Activated CD8-positive, alpha-beta T cell treated with anti-CD3 and anti-CD28 coated beads for 36 hours (primary cell): ENCODE measurements around the gene PDZD2. TPM values are rescaled to one million over a fixed set of nuclear protein-coding genes. Genes with fewer than 3 reads are reported as not detected.

Source experiments
- ATAC-seq: fragments of 200-7000 bp; cut with Tn5 transposase; one replicate; pipeline ENCODE4 v1.10.0; 2021; ENCODE audit warnings: mild to moderate bottlenecking, moderate library complexity
- CTCF ChIA-PET: fragments of 350-600 bp; sonication (Branson Sonifier 250); formaldehyde crosslinking; loops from one replicate; lab custom pipeline; 2021; ENCODE audit warnings: antibody characterized with exemption; lab: Charles Lee
- POLR2A ChIA-PET: fragments of 350-600 bp; sonication (Branson Sonifier 250); formaldehyde crosslinking; loops from one replicate; lab custom pipeline; 2021; ENCODE audit warnings: antibody characterized with exemption; lab: Charles Lee
- DNase-seq: peaks from one replicate; pipeline ENCODE4 v3.0.0-alpha.2; 2020
- H3K27ac Mint-ChIP-seq: one replicate; pipeline ENCODE4 v1.8.0; 2021; ENCODE audit warnings: mild to moderate bottlenecking, mixed read lengths
- H3K27me3 Mint-ChIP-seq: one replicate; pipeline ENCODE4 v1.8.0; 2021; ENCODE audit warnings: mixed read lengths
- H3K36me3 Mint-ChIP-seq: one replicate; pipeline ENCODE4 v1.8.0; 2021; ENCODE audit warnings: low read depth, mixed read lengths
- H3K4me1 Mint-ChIP-seq: one replicate; pipeline ENCODE4 v1.8.0; 2021; ENCODE audit warnings: low read depth, mixed read lengths
- H3K4me3 Mint-ChIP-seq: one replicate; pipeline ENCODE4 v1.8.0; 2021; ENCODE audit warnings: mild to moderate bottlenecking, moderate library complexity, mixed read lengths
- H3K9me3 Mint-ChIP-seq: one replicate; pipeline ENCODE4 v1.8.0; 2021; ENCODE audit warnings: mixed read lengths
- CTCF ChIP-seq: fragments of 200-600 bp; IDR thresholded peaks from one replicate; pipeline ENCODE4 v1.8.0; 2022; ENCODE audit warnings: antibody characterized with exemption, mild to moderate bottlenecking
- intact Hi-C: fragments of 100-400 bp; cut with micrococcal nuclease; formaldehyde crosslinking; loops from one replicate; pipeline ENCODE4 v1.10.0; 2022
- total RNA-seq, 2 experiments: library from RNA; stranded (reverse); gene quantifications; one replicate each; pipeline ENCODE4 v1.2.3, GENCODE V29; 2021

Gene PDZD2
- total RNA-seq, 2 experiments from 2014 or later, result not detected

DNA sequence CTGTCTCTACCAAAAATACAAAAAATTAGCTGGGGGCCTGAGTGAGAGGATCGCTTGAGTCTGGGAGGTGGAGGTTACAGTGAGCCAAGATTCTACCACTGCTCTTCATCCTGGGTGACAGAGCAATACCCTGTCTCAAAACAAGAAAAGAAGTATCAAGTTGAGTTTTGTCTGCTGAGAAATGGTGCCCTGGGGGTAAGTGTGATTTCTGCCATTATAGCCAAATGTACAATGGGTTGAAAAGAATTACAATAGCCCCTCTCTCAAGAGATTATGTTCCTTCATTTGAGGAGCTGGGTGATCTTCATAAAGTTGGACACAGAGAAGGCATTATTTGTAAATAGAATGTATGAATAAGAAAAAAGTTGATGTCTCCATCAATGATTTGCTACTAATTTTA is 345.8 kb downstream of the PDZD2 start:
- peaks cover 2% of the 10 kb centered on the region for H3K9me3 Mint-ChIP-seq
- CTCF ChIA-PET, result interaction anchor here (1.5 kb wide), 1 partner anchor 92 kb away, joined by 4 read pairs; no protein-coding TSS in a partner anchor
- H3K27ac Mint-ChIP-seq, result no peak overlapping the region

DNA sequence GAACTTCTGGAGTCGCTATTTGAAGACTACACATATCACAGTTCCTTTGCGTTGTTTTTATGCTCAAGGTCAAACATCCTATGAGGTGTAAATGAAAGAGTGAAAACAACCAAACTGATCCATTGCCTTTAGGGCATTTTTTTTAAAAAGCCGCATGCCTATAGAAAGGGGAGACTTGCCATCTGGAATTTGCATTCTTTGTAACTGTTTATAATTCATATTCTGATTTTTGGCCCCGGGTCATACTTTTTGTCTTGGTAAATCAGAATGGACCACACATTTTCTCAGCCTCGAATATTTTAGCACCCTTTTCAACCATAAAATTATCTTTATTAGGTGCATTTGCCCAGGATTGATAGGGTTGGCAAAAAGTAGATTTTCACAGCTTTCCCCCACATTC is 347.2 kb downstream of the PDZD2 start:
- H3K27ac Mint-ChIP-seq, result no peak overlapping the region
- ChIA-PET POLR2A (no interaction called here), CTCF (interaction anchor here (1.0 kb wide), 1 partner anchor 10 kb away, joined by 3 read pairs; no protein-coding TSS in a partner anchor)
- no peaks in the 10 kb centered on the region for H3K4me1 Mint-ChIP-seq
- intact Hi-C loops, result no loop called here
- ATAC-seq, result no peak
- peaks cover 2% of the 10 kb centered on the region for H3K9me3 Mint-ChIP-seq
- no peak overlapping the region for H3K4me3 Mint-ChIP-seq
- TF ChIP-seq CTCF, result no peak
- DNase-seq, result no peak
- no peaks in the 10 kb centered on the region for H3K27me3 Mint-ChIP-seq
- no peaks in the 10 kb centered on the region for H3K36me3 Mint-ChIP-seq

More for the DNA sequence above, 345.8 kb downstream of the PDZD2 start:
- no peaks in the 10 kb centered on the region for H3K4me1 Mint-ChIP-seq
- ATAC-seq (no peak), DNase-seq (no peak)
- H3K36me3 Mint-ChIP-seq, result no peaks in the 10 kb centered on the region
- TF ChIP-seq CTCF, result no peak
- POLR2A ChIA-PET, result no interaction called here
- no peak overlapping the region for H3K4me3 Mint-ChIP-seq
- H3K27me3 Mint-ChIP-seq, result no peaks in the 10 kb centered on the region
- intact Hi-C loops, result no loop called here

- no peak overlapping the region for H3K27ac Mint-ChIP-seq
- DNase-seq (no peak), ATAC-seq (no peak)
- intact Hi-C loops, result no loop called here
- no peaks in the 10 kb centered on the region for H3K36me3 Mint-ChIP-seq
- ChIA-PET CTCF (no interaction called here), POLR2A (no interaction called here)
- no peak overlapping the region for H3K4me3 Mint-ChIP-seq
- TF ChIP-seq CTCF, result no peak
- no peaks in the 10 kb centered on the region for H3K4me1 Mint-ChIP-seq
- peaks cover 2% of the 10 kb centered on the region for H3K9me3 Mint-ChIP-seq
- H3K27me3 Mint-ChIP-seq, result no peaks in the 10 kb centered on the region
Measured at GRCh38 chr5:31987985-31988710, 349.2 kb downstream of the PDZD2 start.

DNA sequence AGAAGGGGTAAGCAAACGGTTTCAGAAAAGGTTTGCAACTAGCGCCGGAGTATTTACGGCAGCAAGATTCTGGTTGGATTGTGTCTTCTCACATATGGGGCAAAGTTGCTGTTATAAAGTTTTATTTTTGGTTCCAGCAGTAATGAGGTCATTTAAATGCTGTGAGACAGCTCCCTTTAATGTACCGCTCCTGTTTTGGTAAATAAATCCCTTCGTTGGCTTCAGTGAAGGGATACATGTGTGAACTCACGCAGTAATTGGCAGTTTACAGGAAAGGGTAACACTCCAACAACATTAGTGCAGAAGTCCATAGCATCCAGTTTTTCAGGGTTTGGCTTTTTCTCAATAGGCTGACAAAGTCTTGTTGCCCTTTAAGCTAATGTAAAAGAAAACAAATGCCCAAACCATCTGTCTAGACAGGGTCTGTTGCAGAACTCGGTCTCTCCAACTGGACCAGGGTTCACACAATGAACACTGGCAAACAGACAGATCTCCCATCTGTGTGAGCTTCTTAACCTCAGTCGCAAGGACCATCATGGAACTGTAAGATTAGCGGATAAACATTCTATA is 351.2 kb downstream of the PDZD2 start:
- no peak for TF ChIP-seq CTCF
- POLR2A ChIA-PET, result no interaction called here
- Mint-ChIP-seq H3K36me3 (no peaks in the 10 kb centered on the region), H3K4me1 (peaks cover 2% of the 10 kb centered on the region), H3K27me3 (no peaks in the 10 kb centered on the region), H3K4me3 (no peak overlapping the region), H3K9me3 (peaks cover 2% of the 10 kb centered on the region), H3K27ac (no peak overlapping the region)
- CTCF ChIA-PET, result no interaction called here
- ATAC-seq (no peak), DNase-seq (no peak)
- intact Hi-C loops, result no loop called here

- POLR2A ChIA-PET, result no interaction called here
- Mint-ChIP-seq H3K4me1 (peaks cover 4% of the 10 kb centered on the region), H3K27me3 (no peaks in the 10 kb centered on the region), H3K27ac (no peak overlapping the region), H3K9me3 (peaks cover 2% of the 10 kb centered on the region), H3K4me3 (no peak overlapping the region), H3K36me3 (no peaks in the 10 kb centered on the region)
- TF ChIP-seq CTCF, result no peak
- intact Hi-C loops, result no loop called here
- DNase-seq (no peak), ATAC-seq (no peak)
- CTCF ChIA-PET, result no interaction called here
Measured at GRCh38 chr5:31990701-31991110, 351.8 kb downstream of the PDZD2 start.
